SJSA1 (cell line): Measurements from ENCODE around the gene PRCD. TPM values are rescaled to one million over a fixed set of nuclear protein-coding genes. Genes with fewer than 3 reads are reported as not detected.
"Not testable (repeated sequence)": the region's sequence is repeated elsewhere in the genome, so short reads cannot be mapped to it uniquely, and the experiment has no call there.

Experiments used
- DNase-seq, 2 experiments: peaks; one replicate each; pipeline ENCODE4 v3.0.0-alpha.2; 2015 to 2020; ENCODE audit warnings: low spot score in 2 of 2, low read depth in 1 of 2
- H3K27ac ChIP-seq: fragments of 250-450 bp; sonication (Bioruptor Pico); 2 replicates; pipeline ENCODE4 v1.5.1; 2020; ENCODE audit warnings: mild to moderate bottlenecking, moderate library complexity
- H3K27me3 ChIP-seq: fragments of 250-450 bp; sonication (Bioruptor Pico); replicated peaks from 2 replicates; pipeline ENCODE4 v1.5.1; 2020; ENCODE audit warnings: mild to moderate bottlenecking, moderate library complexity
- H3K36me3 ChIP-seq: fragments of 250-450 bp; sonication (Bioruptor Pico); 2 replicates; pipeline ENCODE4 v1.5.1; 2020; ENCODE audit warnings: mild to moderate bottlenecking
- H3K4me1 ChIP-seq: fragments of 250-450 bp; sonication (Bioruptor Pico); replicated peaks from 2 replicates; pipeline ENCODE4 v1.6.1; 2021; ENCODE audit warnings: mild to moderate bottlenecking
- H3K4me3 ChIP-seq: fragments of 250-450 bp; sonication (Bioruptor Pico); 2 replicates; pipeline ENCODE4 v1.5.1; 2020; ENCODE audit warnings: mild to moderate bottlenecking
- H3K9me3 ChIP-seq: fragments of 250-450 bp; sonication (Bioruptor Pico); replicated peaks from 2 replicates; pipeline ENCODE4 v1.5.1; 2020; ENCODE audit warnings: mild to moderate bottlenecking
- total RNA-seq: library from RNA; depleted of rRNA; stranded (reverse); fragments of >200 nt; shearing (Covaris generic); gene quantifications from 2 replicates; pipeline ENCODE4 v1.2.3, GENCODE V29; 2014

PRCD gene
- total RNA-seq, 1 experiment from 2014 or later = 0.13 TPM

DNA sequence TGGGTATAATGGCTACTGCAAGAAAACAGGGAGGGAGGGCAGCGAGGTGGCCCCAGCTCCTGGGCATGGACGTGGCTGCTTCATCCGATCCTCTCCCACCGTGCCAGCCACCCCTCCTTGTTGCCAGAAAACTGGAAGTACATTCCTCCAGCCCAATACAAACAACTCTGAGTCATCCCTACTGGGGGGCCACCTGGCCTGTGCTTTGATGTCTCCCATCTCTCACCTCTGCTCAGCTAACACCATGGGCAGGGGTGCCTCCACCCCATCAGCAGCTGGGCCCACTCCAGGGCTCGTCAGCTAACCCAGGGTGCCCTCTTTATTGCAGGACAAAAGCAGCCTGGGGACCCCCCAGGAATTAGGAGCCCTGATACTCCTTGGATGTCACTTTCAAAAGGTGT lies 40.6 kb upstream of the PRCD start:
- DNase-seq = peak; percentile 53 to 74
- Histone ChIP-seq H3K27me3 (no peaks in the 10 kb centered on the region), H3K4me3 (no peak overlapping the region), H3K36me3 (no peaks in the 10 kb centered on the region), H3K27ac (peak overlapping the region; percentile 58; the same call in 1 of the 2 replicates), H3K9me3 (no peaks in the 10 kb centered on the region), H3K4me1 (peaks cover 49% of the 10 kb centered on the region)

- no peak for DNase-seq
- Histone ChIP-seq H3K27ac (no peak overlapping the region), H3K27me3 (no peaks in the 10 kb centered on the region), H3K36me3 (no peaks in the 10 kb centered on the region), H3K4me1 (peaks cover 49% of the 10 kb centered on the region), H3K4me3 (peak overlapping the region; percentile 57), H3K9me3 (no peaks in the 10 kb centered on the region)
These were observed 39.6 kb upstream of the PRCD start for GRCh38 chr17:76500074-76500746.

- H3K4me1 ChIP-seq = peaks cover 49% of the 10 kb centered on the region
- peak overlapping the region; percentile 57 for H3K4me3 ChIP-seq
- no peak overlapping the region for H3K27ac ChIP-seq
- H3K27me3 ChIP-seq = no peaks in the 10 kb centered on the region
- no peaks in the 10 kb centered on the region for H3K36me3 ChIP-seq
- no peak for DNase-seq
- H3K9me3 ChIP-seq = no peaks in the 10 kb centered on the region
These were observed 39.2 kb upstream of the PRCD start for GRCh38 chr17:76500747-76501017.

- H3K27ac ChIP-seq = 0 out of 2 replicates have a peak within 1 kb of the TSS, but pooled peaks have one; percentile 5
- peak; percentile 82 to 91 for DNase-seq
- peaks cover 49% of the 10 kb centered on the region for H3K4me1 ChIP-seq
- no peaks in the 10 kb centered on the region for H3K36me3 ChIP-seq
- no peaks in the 10 kb centered on the region for H3K27me3 ChIP-seq
- H3K4me3 ChIP-seq = peak within 1 kb of the TSS; percentile 57
- H3K9me3 ChIP-seq = no peaks in the 10 kb centered on the region
These were observed 38.6 kb upstream of the PRCD start, which contains the start of gene RHBDF2 for GRCh38 chr17:76501018-76501826. Gene RHBDF2, minus strand, starts transcription at chr17:76501423. Its CDS starts 19,899 bp downstream, at chr17:76481524.

DNA sequence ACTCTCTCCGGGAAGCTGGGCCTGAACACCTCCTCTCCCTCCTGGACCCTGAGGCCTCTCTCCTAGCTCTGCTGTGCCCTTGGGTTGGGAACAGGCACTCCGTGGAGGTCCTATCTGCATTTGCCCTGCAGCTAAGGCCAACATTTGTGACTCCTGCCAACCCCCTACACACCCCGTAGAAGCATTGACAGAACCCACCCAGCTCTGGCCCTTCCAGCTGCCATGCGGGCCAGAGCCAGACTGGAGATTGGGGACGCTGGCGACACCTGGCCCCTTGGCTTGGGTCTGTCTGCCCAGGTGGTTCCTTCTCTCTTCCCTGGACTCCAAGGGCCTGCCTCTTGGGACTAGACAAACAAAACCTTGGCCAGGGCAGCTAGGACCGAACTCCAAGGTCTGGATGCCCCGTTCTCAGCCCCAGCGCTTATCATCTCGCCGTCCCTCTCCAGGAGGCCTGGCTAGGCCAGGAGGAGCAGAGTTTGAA lies 38.0 kb upstream of the PRCD start:
- no peak for DNase-seq
- peak overlapping the region; percentile 57 for H3K4me3 ChIP-seq
- H3K27ac ChIP-seq = 0 out of 2 replicates have a peak overlapping the region, but pooled peaks have one; percentile 5
- no peaks in the 10 kb centered on the region for H3K9me3 ChIP-seq
- H3K36me3 ChIP-seq = no peaks in the 10 kb centered on the region
- no peaks in the 10 kb centered on the region for H3K27me3 ChIP-seq
- peaks cover 49% of the 10 kb centered on the region for H3K4me1 ChIP-seq

DNA sequence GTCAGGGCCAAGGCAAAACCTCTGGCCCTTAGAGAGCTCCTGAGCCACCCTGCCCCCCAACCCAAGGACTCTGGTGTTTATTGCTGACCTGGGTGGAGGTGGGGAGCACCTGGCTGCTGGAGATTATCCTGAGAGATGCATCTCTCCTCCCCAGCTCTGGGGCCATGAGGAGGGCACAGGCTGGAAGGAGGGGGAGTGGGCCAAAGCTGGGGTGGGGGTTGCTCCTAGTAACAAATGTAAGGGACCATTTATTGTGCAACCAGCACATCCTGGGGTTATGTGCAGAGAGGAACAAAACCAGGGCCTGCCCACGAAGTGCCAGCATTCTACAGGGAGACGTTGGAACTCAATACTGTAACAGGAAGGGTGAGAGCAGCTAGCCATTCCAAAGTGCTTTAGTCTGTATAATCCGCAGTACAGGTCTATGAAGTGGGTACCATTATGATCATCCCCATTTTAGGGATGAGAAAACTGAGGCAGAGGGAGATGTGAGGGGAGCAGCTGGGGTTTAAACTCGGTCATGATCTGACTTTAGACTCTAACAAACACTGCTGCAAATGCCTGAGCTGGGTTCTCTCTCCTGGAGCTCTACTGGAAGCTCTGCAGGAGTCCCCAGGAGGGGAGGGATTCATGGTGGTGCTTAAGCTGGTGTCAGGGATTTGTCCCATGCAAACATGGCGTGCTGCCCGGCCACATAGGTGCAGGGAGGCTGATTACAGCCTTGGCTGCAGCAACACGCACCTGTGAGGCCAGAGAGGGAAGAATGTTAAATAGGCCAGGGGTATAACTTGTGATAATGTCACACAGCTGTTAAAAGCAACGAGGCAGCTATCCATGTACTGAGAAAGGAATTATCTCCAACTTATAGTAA lies 37.3 kb upstream of the PRCD start:
- H3K36me3 ChIP-seq = no peaks in the 10 kb centered on the region
- H3K27ac ChIP-seq = no peak overlapping the region
- H3K9me3 ChIP-seq = no peaks in the 10 kb centered on the region
- DNase-seq = no peak
- peaks cover 45% of the 10 kb centered on the region for H3K4me1 ChIP-seq
- H3K27me3 ChIP-seq = no peaks in the 10 kb centered on the region
- no peak overlapping the region for H3K4me3 ChIP-seq

DNA sequence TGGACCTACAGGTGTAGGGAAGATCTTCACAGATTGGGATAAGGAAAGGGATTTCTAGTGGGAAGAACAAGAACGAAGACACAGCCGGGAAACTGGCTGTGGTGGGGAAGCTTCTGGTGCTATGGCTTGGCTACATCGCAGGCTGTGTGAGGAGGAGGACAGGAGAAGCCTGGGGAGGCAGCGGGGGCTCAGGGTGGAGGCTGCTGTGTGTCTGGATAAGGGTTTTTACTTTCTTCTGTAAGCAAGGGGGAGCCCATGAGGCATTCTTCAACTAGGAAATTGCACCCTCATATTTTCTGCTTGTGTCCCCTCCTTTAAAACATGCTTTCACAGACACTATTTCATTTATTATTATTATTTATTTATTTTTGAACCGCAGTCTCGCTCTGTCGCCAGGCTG lies 35.7 kb upstream of the PRCD start:
- Histone ChIP-seq H3K27ac (no peak overlapping the region), H3K27me3 (no peaks in the 10 kb centered on the region), H3K4me1 (peaks cover 30% of the 10 kb centered on the region), H3K9me3 (no peaks in the 10 kb centered on the region), H3K36me3 (no peaks in the 10 kb centered on the region), H3K4me3 (no peak overlapping the region)
- no peak for DNase-seq

- no peaks in the 10 kb centered on the region for H3K27me3 ChIP-seq
- no peaks in the 10 kb centered on the region for H3K9me3 ChIP-seq
- H3K36me3 ChIP-seq = no peaks in the 10 kb centered on the region
- H3K4me1 ChIP-seq = peaks cover 8% of the 10 kb centered on the region
- no peak overlapping the region for H3K27ac ChIP-seq
- H3K4me3 ChIP-seq = no peak overlapping the region
- peak; percentile 81 to 82 for DNase-seq
These were observed 33.2 kb upstream of the PRCD start for GRCh38 chr17:76506408-76507345.

- H3K27ac ChIP-seq, DNase-seq, H3K36me3 ChIP-seq, H3K4me3 ChIP-seq, H3K27me3 ChIP-seq, H3K4me1 ChIP-seq, H3K9me3 ChIP-seq: not testable (repeated sequence)
These were observed 31.3 kb upstream of the PRCD start for GRCh38 chr17:76508472-76509063.

- H3K27ac ChIP-seq = no peak overlapping the region
- H3K27me3 ChIP-seq = no peaks in the 10 kb centered on the region
- no peak overlapping the region for H3K4me3 ChIP-seq
- H3K36me3 ChIP-seq = no peaks in the 10 kb centered on the region
- H3K4me1 ChIP-seq = peaks cover 19% of the 10 kb centered on the region
- DNase-seq = no peak
- H3K9me3 ChIP-seq = no peaks in the 10 kb centered on the region
These were observed 29.0 kb upstream of the PRCD start for GRCh38 chr17:76510831-76511244.

DNA sequence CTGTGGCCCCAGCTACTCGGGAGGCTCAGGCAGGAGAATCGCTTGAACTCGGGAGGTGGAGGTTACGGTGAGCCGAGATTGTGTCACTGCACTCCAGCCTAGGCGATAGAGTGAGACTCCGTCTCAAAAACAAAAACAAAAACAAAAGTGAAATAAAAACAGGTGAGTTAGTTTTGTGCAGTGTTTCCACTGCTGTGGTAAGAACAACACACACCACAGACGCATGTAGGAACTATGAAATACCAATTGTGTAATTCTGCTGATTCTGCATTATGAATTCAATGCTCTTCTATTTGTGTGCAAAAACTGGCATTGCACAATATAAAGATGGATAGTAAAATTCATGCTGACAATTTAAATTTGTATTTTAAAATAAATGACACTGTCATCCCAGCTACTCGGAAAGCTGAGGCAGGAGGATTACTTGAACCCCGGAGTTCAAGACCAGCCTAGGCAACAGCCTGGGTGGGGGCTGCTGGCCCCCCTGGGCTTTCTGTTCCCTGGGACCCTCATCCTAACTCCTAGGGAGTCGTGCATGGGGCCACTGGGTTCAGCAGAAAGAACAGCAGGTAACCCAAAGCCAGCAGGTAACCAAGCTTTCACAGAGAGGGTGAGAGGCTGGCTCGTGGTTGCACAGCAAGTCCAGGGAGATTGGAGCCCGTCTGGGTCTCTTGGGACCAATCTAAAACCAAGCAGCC lies 28.0 kb upstream of the PRCD start:
- H3K4me3 ChIP-seq = no peak overlapping the region
- H3K4me1 ChIP-seq = peaks cover 23% of the 10 kb centered on the region

More for the DNA sequence above, 28.0 kb upstream of the PRCD start:
- H3K36me3 ChIP-seq = no peaks in the 10 kb centered on the region
- no peak overlapping the region for H3K27ac ChIP-seq
- DNase-seq = no peak
- no peaks in the 10 kb centered on the region for H3K27me3 ChIP-seq
- no peaks in the 10 kb centered on the region for H3K9me3 ChIP-seq
